ENCODE measurements around the gene GNPTAB.
"Not testable (repeated sequence)": the region's sequence is repeated elsewhere in the genome, so short reads cannot be mapped to it uniquely, and the experiment has no call there.

DNA sequence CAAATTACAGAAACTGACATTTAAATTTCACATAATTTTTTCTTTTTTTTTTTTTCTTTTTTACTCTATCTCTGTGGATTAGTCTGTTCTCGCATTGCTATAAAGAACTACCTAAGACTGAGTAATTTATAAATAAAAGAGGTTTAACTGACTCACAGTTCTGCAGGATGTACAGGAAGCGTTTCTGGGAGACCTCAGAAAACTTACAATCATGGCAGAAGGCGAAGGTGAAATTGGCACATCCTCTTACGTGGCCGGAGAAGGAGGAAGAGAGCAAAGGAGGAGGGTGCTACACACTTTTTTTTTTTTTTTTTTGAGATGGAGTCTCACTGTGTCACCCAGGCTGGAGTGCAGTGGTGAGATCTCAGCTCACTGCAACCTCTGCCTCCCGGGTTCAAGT is 19.4 kb downstream of the GNPTAB start:
- TF ChIP-seq, protein P1, sequence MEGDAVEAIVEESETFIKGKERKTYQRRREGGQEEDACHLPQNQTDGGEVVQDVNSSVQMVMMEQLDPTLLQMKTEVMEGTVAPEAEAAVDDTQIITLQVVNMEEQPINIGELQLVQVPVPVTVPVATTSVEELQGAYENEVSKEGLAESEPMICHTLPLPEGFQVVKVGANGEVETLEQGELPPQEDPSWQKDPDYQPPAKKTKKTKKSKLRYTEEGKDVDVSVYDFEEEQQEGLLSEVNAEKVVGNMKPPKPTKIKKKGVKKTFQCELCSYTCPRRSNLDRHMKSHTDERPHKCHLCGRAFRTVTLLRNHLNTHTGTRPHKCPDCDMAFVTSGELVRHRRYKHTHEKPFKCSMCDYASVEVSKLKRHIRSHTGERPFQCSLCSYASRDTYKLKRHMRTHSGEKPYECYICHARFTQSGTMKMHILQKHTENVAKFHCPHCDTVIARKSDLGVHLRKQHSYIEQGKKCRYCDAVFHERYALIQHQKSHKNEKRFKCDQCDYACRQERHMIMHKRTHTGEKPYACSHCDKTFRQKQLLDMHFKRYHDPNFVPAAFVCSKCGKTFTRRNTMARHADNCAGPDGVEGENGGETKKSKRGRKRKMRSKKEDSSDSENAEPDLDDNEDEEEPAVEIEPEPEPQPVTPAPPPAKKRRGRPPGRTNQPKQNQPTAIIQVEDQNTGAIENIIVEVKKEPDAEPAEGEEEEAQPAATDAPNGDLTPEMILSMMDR (IDR thresholded peaks at IDR 0.05; ENCODE audit: insufficient read depth, low read depth, low read length) = not testable (repeated sequence)
- not testable (repeated sequence) for TF ChIP-seq EZH2 (IDR thresholded peaks at IDR 0.05; ENCODE audit: insufficient read depth, low read length)

Measured in astrocyte (in vitro differentiated cells and primary cell).